GM13977 (cell line): Measurements from ENCODE around the gene ZNF536.

ENCODE experiments used
- DNase-seq: peaks from one replicate; pipeline ENCODE4 v3.0.0; 2012; ENCODE audit warnings: low spot score
- in situ Hi-C: fragments of 300-500 bp; cut with MboI; formaldehyde crosslinking; loops from one replicate; pipeline ENCODE4 v1.12.0; 2022; ENCODE audit warnings: low sequenced_read_pairs, low pct_unique_long_range_greater_than_20kb, mixed read lengths, inconsistent platforms; ENCODE audit not compliant: unreplicated experiment
- TF ChIP-seq, protein P1 (sequence below): IDR thresholded peaks from 2 replicates; pipeline ENCODE4 v1.5.1; 2012; ENCODE audit warnings: mild to moderate bottlenecking, control low read depth; ENCODE audit not compliant: insufficient read depth; ENCODE audit errors: extremely low read depth, missing control alignments

ZNF536 gene

DNA sequence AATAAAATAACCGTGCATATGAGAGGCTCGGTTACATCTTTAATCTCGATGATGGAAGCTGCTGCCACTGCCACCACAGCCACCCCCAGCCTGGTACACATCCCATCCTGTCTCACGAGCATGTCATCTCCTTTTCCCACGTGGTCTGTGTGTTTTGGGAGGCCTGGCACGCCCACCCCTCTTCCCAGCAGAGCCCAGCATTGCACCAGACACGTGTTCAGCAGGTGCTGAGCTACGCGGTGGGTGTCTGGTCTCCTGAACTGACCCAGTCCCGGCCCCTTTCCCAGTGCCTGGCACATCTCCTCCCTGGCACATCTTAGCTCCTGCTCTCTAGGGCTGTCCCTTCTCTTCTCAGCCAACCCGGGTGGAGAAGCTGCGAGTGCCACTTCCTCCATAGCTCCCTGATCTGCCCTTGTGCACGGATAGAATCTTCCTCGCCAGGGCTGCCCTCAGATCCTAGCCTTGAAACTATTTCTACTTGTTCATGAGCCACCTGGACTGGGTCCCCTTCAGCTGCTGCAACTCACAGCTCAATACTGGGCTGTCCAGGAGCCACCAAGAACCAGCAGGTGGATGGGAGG is 36.8 kb upstream of the ZNF536 start:
- TF ChIP-seq, protein P1, sequence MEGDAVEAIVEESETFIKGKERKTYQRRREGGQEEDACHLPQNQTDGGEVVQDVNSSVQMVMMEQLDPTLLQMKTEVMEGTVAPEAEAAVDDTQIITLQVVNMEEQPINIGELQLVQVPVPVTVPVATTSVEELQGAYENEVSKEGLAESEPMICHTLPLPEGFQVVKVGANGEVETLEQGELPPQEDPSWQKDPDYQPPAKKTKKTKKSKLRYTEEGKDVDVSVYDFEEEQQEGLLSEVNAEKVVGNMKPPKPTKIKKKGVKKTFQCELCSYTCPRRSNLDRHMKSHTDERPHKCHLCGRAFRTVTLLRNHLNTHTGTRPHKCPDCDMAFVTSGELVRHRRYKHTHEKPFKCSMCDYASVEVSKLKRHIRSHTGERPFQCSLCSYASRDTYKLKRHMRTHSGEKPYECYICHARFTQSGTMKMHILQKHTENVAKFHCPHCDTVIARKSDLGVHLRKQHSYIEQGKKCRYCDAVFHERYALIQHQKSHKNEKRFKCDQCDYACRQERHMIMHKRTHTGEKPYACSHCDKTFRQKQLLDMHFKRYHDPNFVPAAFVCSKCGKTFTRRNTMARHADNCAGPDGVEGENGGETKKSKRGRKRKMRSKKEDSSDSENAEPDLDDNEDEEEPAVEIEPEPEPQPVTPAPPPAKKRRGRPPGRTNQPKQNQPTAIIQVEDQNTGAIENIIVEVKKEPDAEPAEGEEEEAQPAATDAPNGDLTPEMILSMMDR, result no peak
- in situ Hi-C loops, result no loop called here
- DNase-seq, result no peak

GRCh38 chr19:30336290-30336689 is 35.9 kb upstream of the ZNF536 start:
- TF ChIP-seq, protein P1, result no peak
- no peak for DNase-seq
- in situ Hi-C loops, result no loop called here

- no peak for DNase-seq
- in situ Hi-C loops, result no loop called here
- TF ChIP-seq, protein P1, result no peak
Observed at GRCh38 chr19:30338041-30338456, 34.1 kb upstream of the ZNF536 start.

DNA sequence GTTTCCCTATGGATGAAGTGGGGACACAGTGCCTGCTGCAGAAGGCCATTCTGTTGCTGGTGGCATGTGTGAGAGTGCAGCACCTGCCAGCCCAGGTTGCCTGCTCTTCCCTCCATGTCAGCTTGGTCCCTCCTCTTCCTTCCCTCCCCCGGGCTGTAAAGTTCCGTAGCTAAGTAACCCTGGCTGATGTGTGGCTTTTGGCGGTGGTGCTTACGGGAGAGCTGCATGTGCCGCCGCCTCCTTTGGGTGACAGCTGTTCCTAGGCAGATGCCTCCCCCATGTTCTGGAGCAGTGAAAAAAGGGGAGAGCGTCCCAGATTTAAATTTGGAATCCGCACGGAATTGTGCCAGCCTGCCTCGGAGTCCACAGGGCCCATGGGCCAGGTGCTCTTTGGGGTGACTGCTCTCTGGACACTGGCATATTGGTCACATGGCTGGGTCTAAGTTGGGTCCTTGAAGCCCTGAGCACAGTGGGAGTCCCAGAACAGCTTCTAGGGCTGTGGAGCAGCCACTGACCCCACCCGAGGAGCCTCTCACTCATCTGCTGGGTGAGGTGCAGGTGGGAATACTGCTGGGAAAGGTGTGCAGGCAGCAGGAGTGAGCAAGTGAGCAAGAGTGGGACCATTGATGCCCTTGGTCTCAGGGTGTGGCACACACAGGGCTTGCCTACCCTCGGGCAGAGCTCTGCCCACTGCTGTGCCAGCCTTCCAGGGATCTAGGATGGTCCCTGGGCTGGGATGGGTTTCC is 33.1 kb upstream of the ZNF536 start:
- DNase-seq, result no peak
- TF ChIP-seq, protein P1, result no peak
- in situ Hi-C loops, result no loop called here

DNA sequence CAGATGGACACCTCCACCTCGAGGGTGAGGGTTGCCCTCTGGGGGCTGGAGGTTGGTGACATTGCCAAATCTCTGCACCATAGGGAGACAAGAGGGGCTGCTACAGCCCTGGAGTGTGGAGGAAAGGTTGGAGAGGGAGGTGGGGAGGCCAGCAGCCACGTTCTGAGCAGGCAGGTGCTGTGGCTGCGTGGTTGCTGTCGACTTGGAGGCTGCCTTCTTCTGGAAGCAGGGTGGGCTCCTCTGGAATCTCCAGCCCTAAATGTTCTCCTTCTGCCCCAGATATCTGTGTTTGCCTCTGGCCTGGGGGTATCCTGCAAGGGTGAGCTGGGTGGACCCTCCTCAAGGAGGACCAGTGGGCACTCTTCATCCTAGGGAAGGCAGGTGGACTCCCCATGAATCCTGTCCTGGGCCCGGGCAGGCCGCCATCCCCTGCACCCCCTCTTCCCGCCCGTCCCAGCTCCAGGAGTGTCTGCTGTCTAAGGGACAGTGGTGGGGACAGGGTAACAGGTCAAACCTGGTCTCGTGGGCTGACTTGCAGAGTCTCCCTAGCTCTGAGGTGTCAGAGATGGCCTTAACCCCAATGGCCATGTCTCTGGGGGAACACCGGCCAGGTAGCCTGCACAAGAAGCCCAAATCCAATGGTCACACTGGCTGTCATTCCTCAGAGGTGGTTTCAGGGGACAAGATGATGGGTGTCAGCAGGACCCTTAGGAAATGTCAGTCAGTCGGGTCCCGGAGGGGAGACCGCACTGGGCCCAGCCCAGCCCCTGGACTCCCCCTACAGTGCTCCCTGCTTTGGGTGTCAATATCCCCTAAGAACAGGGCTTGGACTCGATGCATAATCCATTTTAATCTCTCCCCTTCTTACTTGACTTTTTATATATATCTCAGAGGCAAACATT is 32.3 kb upstream of the ZNF536 start:
- TF ChIP-seq, protein P1, result no peak
- in situ Hi-C loops, result no loop called here
- no peak for DNase-seq

DNA sequence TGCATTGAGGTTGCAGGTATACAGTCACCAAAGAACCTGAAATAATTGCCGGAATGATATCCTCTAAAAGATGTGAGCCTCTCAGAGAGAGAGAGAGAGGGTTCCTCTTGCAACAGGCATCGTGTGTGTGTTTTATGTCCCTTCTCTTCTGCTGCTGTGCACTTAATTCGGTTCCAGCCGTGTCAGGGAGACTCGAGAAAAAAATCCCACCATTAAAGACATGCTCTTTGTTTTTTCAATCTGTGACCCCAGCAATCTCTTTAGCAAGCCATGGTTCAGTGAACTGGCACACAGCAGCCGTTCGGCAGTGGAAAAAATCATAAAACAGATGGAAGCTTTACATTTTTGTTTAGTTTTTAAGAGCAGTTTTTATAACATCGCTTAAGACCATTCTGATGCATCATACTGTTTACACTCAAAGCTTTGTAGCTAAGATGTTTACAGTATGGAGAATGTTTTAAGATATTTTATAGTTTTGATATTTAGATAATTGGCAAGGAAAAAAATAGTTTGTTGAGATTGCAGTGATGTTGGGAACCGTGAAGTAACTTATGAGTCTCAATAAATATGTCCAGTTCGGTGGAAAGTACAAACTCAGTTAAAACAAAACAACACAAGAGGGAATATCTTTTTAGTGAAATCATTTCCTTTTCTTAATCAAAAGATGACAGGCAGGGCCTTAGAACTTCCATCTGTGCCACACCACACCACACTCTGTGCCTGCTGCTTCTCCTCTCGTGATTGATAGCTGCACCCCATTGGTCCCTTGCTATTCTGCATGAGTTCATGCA is 31.2 kb upstream of the ZNF536 start:
- no peak for DNase-seq
- in situ Hi-C loops, result no loop called here
- TF ChIP-seq, protein P1, result no peak
